ENCODE data around the gene ZNF366. TPM values are rescaled to one million over a fixed set of nuclear protein-coding genes. Genes with fewer than 3 reads are reported as not detected.

The ZNF366 gene
- polyA plus RNA-seq, 1 donor (not counting 4 experiments of a cell fraction or from before 2014, with no cell fraction given), result not detected

DNA sequence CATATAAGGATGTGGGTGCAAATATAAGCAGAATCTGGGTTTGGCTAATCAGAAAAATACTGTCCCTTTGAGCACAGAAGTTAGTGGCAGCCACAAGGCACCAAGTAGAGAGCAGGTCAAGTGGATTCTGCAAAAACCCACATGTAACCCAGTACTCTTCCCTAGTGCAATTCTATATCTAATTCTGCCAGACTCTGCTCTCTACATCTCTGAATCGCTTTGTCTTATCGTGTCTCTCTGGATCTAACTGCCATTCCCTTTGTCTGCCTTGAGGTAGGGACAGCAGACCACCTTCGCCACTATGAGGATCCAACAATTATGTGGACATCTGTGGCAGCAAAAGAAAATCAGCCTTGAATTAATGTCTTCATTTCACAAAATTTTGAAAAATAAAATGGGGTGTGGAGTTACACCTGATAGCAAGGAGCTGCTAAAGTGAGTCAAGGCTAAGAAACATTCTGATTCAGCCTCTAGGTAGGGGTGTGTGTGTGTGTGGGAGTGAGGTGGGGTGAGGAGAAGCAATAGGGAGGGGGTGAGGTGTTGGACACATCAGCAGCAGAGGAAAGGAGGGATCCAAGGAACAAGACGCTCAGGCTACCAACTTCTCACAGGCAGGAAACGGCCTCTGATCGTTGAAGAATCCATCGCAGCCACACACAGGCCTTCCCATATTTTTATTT is 33.7 kb upstream of the ZNF366 start:
- H3K27ac ChIP-seq (ENCODE audit: control insufficient read depth, insufficient read depth, low read length), result no peak overlapping the region
- no peaks in the 10 kb centered on the region for H3K4me1 ChIP-seq (ENCODE audit: control insufficient read depth, extremely low read depth, insufficient read depth, low read length)
- no peaks in the 10 kb centered on the region for H3K9me3 ChIP-seq (ENCODE audit: control insufficient read depth, low read depth, low read length)
- no peaks in the 10 kb centered on the region for H4K20me1 ChIP-seq (ENCODE audit: control insufficient read depth, extremely low read depth, insufficient read depth, low read length)
- H3K9ac ChIP-seq (ENCODE audit: control insufficient read depth, extremely low read depth, insufficient read depth, low read length), result no peak overlapping the region
- dilution Hi-C loops (cut with MboI; ENCODE audit: extremely low pct_ligation_motif_present, low sequenced_read_pairs), result no loop called here
- FAIRE-seq, result no peak
- no peaks in the 10 kb centered on the region for H3K36me3 ChIP-seq (ENCODE audit: control insufficient read depth in 2 of 2, extremely low read depth in 1 of 2, insufficient read depth in 2 of 2, low read length in 2 of 2)
- no peak overlapping the region for H3K4me3 ChIP-seq (ENCODE audit: control insufficient read depth in 2 of 3, extremely low read depth in 1 of 3, insufficient read depth in 2 of 3, low read depth in 1 of 3, low read length in 3 of 3)
- TF ChIP-seq, protein P1, sequence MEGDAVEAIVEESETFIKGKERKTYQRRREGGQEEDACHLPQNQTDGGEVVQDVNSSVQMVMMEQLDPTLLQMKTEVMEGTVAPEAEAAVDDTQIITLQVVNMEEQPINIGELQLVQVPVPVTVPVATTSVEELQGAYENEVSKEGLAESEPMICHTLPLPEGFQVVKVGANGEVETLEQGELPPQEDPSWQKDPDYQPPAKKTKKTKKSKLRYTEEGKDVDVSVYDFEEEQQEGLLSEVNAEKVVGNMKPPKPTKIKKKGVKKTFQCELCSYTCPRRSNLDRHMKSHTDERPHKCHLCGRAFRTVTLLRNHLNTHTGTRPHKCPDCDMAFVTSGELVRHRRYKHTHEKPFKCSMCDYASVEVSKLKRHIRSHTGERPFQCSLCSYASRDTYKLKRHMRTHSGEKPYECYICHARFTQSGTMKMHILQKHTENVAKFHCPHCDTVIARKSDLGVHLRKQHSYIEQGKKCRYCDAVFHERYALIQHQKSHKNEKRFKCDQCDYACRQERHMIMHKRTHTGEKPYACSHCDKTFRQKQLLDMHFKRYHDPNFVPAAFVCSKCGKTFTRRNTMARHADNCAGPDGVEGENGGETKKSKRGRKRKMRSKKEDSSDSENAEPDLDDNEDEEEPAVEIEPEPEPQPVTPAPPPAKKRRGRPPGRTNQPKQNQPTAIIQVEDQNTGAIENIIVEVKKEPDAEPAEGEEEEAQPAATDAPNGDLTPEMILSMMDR (optimal IDR thresholded peaks at IDR 0.05 in 1 of 3, IDR thresholded peaks at IDR 0.05 in 1 of 3, conservative IDR thresholded peaks at IDR 0.05 in 1 of 3; ENCODE audit: extremely low read depth in 1 of 3, insufficient read depth in 2 of 3, low read length in 3 of 3), result no peak
- TF ChIP-seq EZH2 (IDR thresholded peaks at IDR 0.05; ENCODE audit: low read length), result no peak
- no peak overlapping the region for H2AFZ ChIP-seq (ENCODE audit: control insufficient read depth, low read length)
- no peaks in the 10 kb centered on the region for H3K9me1 ChIP-seq (ENCODE audit: control insufficient read depth, extremely low read depth, insufficient read depth, low read length)
- no peak overlapping the region for H3K4me2 ChIP-seq (ENCODE audit: control insufficient read depth, extremely low read depth, insufficient read depth, low read depth, low read length)
- no peaks in the 10 kb centered on the region for H3K79me2 ChIP-seq (ENCODE audit: control insufficient read depth, insufficient read depth, low read length)
- no peak for DNase-seq (ENCODE audit: low read depth, low spot score)
- no peaks in the 10 kb centered on the region for H3K27me3 ChIP-seq (ENCODE audit: control insufficient read depth, extremely low read depth, insufficient read depth, low read length)

- Histone ChIP-seq H3K4me3 (ENCODE audit: control insufficient read depth in 2 of 3, extremely low read depth in 1 of 3, insufficient read depth in 2 of 3, low read depth in 1 of 3, low read length in 3 of 3) (no peak overlapping the region), H4K20me1 (ENCODE audit: control insufficient read depth, extremely low read depth, insufficient read depth, low read length) (no peaks in the 10 kb centered on the region), H3K9me1 (ENCODE audit: control insufficient read depth, extremely low read depth, insufficient read depth, low read length) (no peaks in the 10 kb centered on the region), H3K27ac (ENCODE audit: control insufficient read depth, insufficient read depth, low read length) (no peak overlapping the region), H3K9ac (ENCODE audit: control insufficient read depth, extremely low read depth, insufficient read depth, low read length) (no peak overlapping the region), H3K79me2 (ENCODE audit: control insufficient read depth, insufficient read depth, low read length) (no peaks in the 10 kb centered on the region), H3K36me3 (ENCODE audit: control insufficient read depth in 2 of 2, extremely low read depth in 1 of 2, insufficient read depth in 2 of 2, low read length in 2 of 2) (no peaks in the 10 kb centered on the region), H3K9me3 (ENCODE audit: control insufficient read depth, low read depth, low read length) (no peaks in the 10 kb centered on the region), H3K4me1 (ENCODE audit: control insufficient read depth, extremely low read depth, insufficient read depth, low read length) (no peaks in the 10 kb centered on the region), H2AFZ (ENCODE audit: control insufficient read depth, low read length) (no peak overlapping the region), H3K27me3 (ENCODE audit: control insufficient read depth, extremely low read depth, insufficient read depth, low read length) (no peaks in the 10 kb centered on the region), H3K4me2 (ENCODE audit: control insufficient read depth, extremely low read depth, insufficient read depth, low read depth, low read length) (no peak overlapping the region)
- no peak for TF ChIP-seq EZH2 (IDR thresholded peaks at IDR 0.05; ENCODE audit: low read length)
- TF ChIP-seq, protein P1 (optimal IDR thresholded peaks at IDR 0.05 in 1 of 3, IDR thresholded peaks at IDR 0.05 in 1 of 3, conservative IDR thresholded peaks at IDR 0.05 in 1 of 3; ENCODE audit: extremely low read depth in 1 of 3, insufficient read depth in 2 of 3, low read length in 3 of 3), result no peak
- FAIRE-seq (no peak), DNase-seq (ENCODE audit: low read depth, low spot score) (no peak)
- dilution Hi-C loops (cut with MboI; ENCODE audit: extremely low pct_ligation_motif_present, low sequenced_read_pairs), result no loop called here
These were observed 32.5 kb upstream of the ZNF366 start for GRCh38 chr5:72539726-72540125.

Measured in keratinocyte (primary cell).